GM12875 (cell line): ENCODE data around the gene LHFPL2.

ENCODE experiments used
- H3K4me3 ChIP-seq: one replicate; pipeline ENCODE4 v1.5.1; 2011; ENCODE audit warnings: low read depth, low read length, control low read depth
- CTCF ChIP-seq: IDR thresholded peaks from 2 replicates; pipeline ENCODE4 v1.5.1; 2011; ENCODE audit warnings: low read depth, mild to moderate bottlenecking, control low read depth, inconsistent platforms, low read length, moderate library complexity, borderline replicate concordance; ENCODE audit not compliant: insufficient read depth

The LHFPL2 gene

GRCh38 chr5:78537821-78538220 is 110.8 kb downstream of the LHFPL2 start:
- peak; percentile 53; the same call in 1 of the 2 replicates for TF ChIP-seq CTCF
- no peak overlapping the region for H3K4me3 ChIP-seq

- H3K4me3 ChIP-seq = no peak overlapping the region
- no peak for TF ChIP-seq CTCF
Measured at GRCh38 chr5:78537411-78537810, 111.2 kb downstream of the LHFPL2 start.

GRCh38 chr5:78536661-78537196 is 111.8 kb downstream of the LHFPL2 start:
- no peak for TF ChIP-seq CTCF
- no peak overlapping the region for H3K4me3 ChIP-seq

GRCh38 chr5:78534905-78535200 is 113.7 kb downstream of the LHFPL2 start:
- H3K4me3 ChIP-seq = no peak overlapping the region
- no peak for TF ChIP-seq CTCF

- H3K4me3 ChIP-seq = no peak overlapping the region
- no peak for TF ChIP-seq CTCF
Measured at GRCh38 chr5:78534148-78534904, 114.2 kb downstream of the LHFPL2 start.

GRCh38 chr5:78533356-78533755 is 115.2 kb downstream of the LHFPL2 start:
- H3K4me3 ChIP-seq = no peak overlapping the region
- TF ChIP-seq CTCF = peak; percentile 44; the same call in 1 of the 2 replicates
